Raji (cell line): ENCODE measurements around the gene KLK10.

Experiments
- POLR2A ChIP-seq: IDR thresholded peaks from 2 replicates; pipeline ENCODE4 v1.6.1; 2011; ENCODE audit warnings: low read depth, low read length, control low read depth; ENCODE audit not compliant: insufficient read depth

KLK10 gene

GRCh38 chr19:51016798-51017683 lies 2.5 kb downstream of the KLK10 start:
- no peak for TF ChIP-seq POLR2A

- TF ChIP-seq POLR2A, result no peak
Observed at GRCh38 chr19:51015691-51016267, 3.7 kb downstream of the KLK10 start.

- TF ChIP-seq POLR2A, result no peak
Observed at GRCh38 chr19:51014242-51014641, 5.3 kb downstream of the KLK10 start.

- no peak for TF ChIP-seq POLR2A
Observed at GRCh38 chr19:51012661-51013190, 6.8 kb downstream of the KLK10 start.

GRCh38 chr19:51010066-51010795 lies 9.3 kb downstream of the KLK10 start:
- TF ChIP-seq POLR2A, result no peak

- TF ChIP-seq POLR2A, result no peak
Observed at GRCh38 chr19:51009061-51009891, 10.2 kb downstream of the KLK10 start.

- no peak for TF ChIP-seq POLR2A
Observed at GRCh38 chr19:51007488-51007887, 12.0 kb downstream of the KLK10 start.

- no peak for TF ChIP-seq POLR2A
Observed at GRCh38 chr19:51006406-51006805, 13.1 kb downstream of the KLK10 start.

GRCh38 chr19:51005248-51005647 lies 14.3 kb downstream of the KLK10 start:
- TF ChIP-seq POLR2A, result no peak

- no peak for TF ChIP-seq POLR2A
Observed at GRCh38 chr19:51003316-51003715, 16.2 kb downstream of the KLK10 start.

- TF ChIP-seq POLR2A, result no peak
Observed at GRCh38 chr19:51002542-51003311, 16.8 kb downstream of the KLK10 start.

- TF ChIP-seq POLR2A, result no peak
Observed at GRCh38 chr19:51002089-51002532, 17.4 kb downstream of the KLK10 start.

- TF ChIP-seq POLR2A, result no peak
Observed at GRCh38 chr19:51001515-51001914, 18.0 kb downstream of the KLK10 start, which contains the start of gene KLK8. KLK8 (minus strand) TSS chr19:51001604; CDS start chr19:51001167, 437 bp downstream.

- no peak for TF ChIP-seq POLR2A
Observed at GRCh38 chr19:51000981-51001380, 18.5 kb downstream of the KLK10 start.
